H1 (cell line): Measurements from ENCODE around the gene TTI1. TPM values are rescaled to one million over a fixed set of nuclear protein-coding genes. Genes with fewer than 3 reads are reported as not detected.

Source experiments
- CTCF ChIA-PET: fragments of 300-600 bp; sonication (Branson Sonifier 250); formaldehyde crosslinking; loops from one replicate; lab custom pipeline; 2021; ENCODE audit not compliant: partially characterized antibody; lab: Charles Lee
- POLR2A ChIA-PET: fragments of 300-600 bp; sonication (Branson Sonifier 250); formaldehyde crosslinking; loops from one replicate; lab custom pipeline; 2021; ENCODE audit warnings: inconsistent platforms; ENCODE audit not compliant: partially characterized antibody; lab: Charles Lee
- DNase-seq, 2 experiments: peaks; one replicate each; pipeline versions ENCODE4 v3.0.0 to v3.0.0-alpha.2; 2010 to 2022; ENCODE audit warnings: low spot score in 2 of 2, low read depth in 1 of 2, mixed read lengths in 1 of 2
- FAIRE-seq: peaks from 2 replicates; lab custom pipeline; 2011; peaks lifted over from hg19 to GRCh38; lab: Jason Lieb, UNC
- H2AFZ ChIP-seq: 2 replicates; pipeline ENCODE4 v1.8.1; 2012; ENCODE audit warnings: low read length, inconsistent platforms
- H2AK5ac ChIP-seq: 2 replicates; pipeline ENCODE4 v1.6.1; 2013; ENCODE audit warnings: low read depth, low read length
- H2BK120ac ChIP-seq: replicated peaks from 2 replicates; pipeline ENCODE3; 2013; ENCODE audit warnings: low read depth, low read length, inconsistent platforms
- H2BK12ac ChIP-seq: 2 replicates; pipeline ENCODE4 v1.6.1; 2013; ENCODE audit warnings: low read depth, low read length
- H2BK15ac ChIP-seq: 2 replicates; pipeline ENCODE4 v1.6.1; 2013; ENCODE audit warnings: low read length
- H2BK20ac ChIP-seq: 2 replicates; pipeline ENCODE4 v1.6.1; 2013; ENCODE audit warnings: low read length
- H2BK5ac ChIP-seq: 2 replicates; pipeline ENCODE4 v1.6.1; 2013; ENCODE audit warnings: low read depth, low read length
- H3K14ac ChIP-seq: 2 replicates; pipeline ENCODE4 v1.6.1; 2013; ENCODE audit warnings: inconsistent platforms; ENCODE audit not compliant: insufficient read length
- H3K18ac ChIP-seq: 2 replicates; pipeline ENCODE4 v1.6.1; 2013; ENCODE audit warnings: low read length; ENCODE audit errors: extremely low read depth
- H3K23ac ChIP-seq: 2 replicates; pipeline ENCODE4 v1.6.1; 2013; ENCODE audit warnings: inconsistent platforms; ENCODE audit not compliant: insufficient read length
- H3K23me2 ChIP-seq: 2 replicates; pipeline ENCODE4 v1.6.1; 2013; ENCODE audit warnings: low read depth, low read length
- H3K27ac ChIP-seq: 2 replicates; pipeline ENCODE4 v1.6.1; 2011; ENCODE audit warnings: low read depth, low read length, inconsistent platforms
- H3K27me3 ChIP-seq, 4 experiments: replicated peaks in 1 of 4; 1 replicate in 1 of 4; 2 replicates in 3 of 4; pipeline versions ENCODE4 v1.6.1 to v1.8.1; 2011 to 2013; ENCODE audit warnings: low read length in 3 of 4, mild to moderate bottlenecking in 3 of 4, inconsistent platforms in 2 of 4, mixed read lengths in 2 of 4, moderate library complexity in 1 of 4; ENCODE audit not compliant: control insufficient read depth in 3 of 4, insufficient read depth in 3 of 4; ENCODE audit errors: extremely low read depth in 1 of 4
- H3K36me3 ChIP-seq, 4 experiments: 2 replicates each; pipeline versions ENCODE4 v1.6.1 to v1.8.1; 2011 to 2013; ENCODE audit warnings: mild to moderate bottlenecking in 4 of 4, low read length in 3 of 4, moderate library complexity in 2 of 4, control low read depth in 1 of 4, inconsistent platforms in 1 of 4; ENCODE audit not compliant: insufficient read depth in 4 of 4, control insufficient read depth in 2 of 4
- H3K4ac ChIP-seq: replicated peaks from 2 replicates; pipeline ENCODE3; 2013; ENCODE audit warnings: low read length, low read depth, mixed read lengths, inconsistent platforms; ENCODE audit not compliant: insufficient read length
- H3K4me1 ChIP-seq, 4 experiments: replicated peaks in 1 of 4; 1 replicate in 1 of 4; 2 replicates in 3 of 4; pipeline versions ENCODE4 v1.6.1 to v1.8.1; 2011 to 2013; ENCODE audit warnings: low read length in 3 of 4, inconsistent platforms in 2 of 4, mixed read lengths in 1 of 4; ENCODE audit not compliant: insufficient read depth in 4 of 4, control insufficient read depth in 3 of 4
- H3K4me2 ChIP-seq, 2 experiments: 2 replicates each; pipeline versions ENCODE4 v1.6.1 to v1.8.1; 2011 to 2013; ENCODE audit warnings: low read depth in 2 of 2, low read length in 2 of 2, control low read depth in 1 of 2, inconsistent platforms in 1 of 2, mild to moderate bottlenecking in 1 of 2; ENCODE audit not compliant: insufficient read depth in 1 of 2
- H3K4me3 ChIP-seq, 4 experiments: fragments of 200-600, 300-600 bp in 1 of 4; sonication (generic), shearing (Covaris generic), sonication (Bioruptor Twin) in 1 of 4; 2 replicates each; pipeline versions ENCODE4 v1.5.1 to v1.8.1; 2011 to 2016; ENCODE audit warnings: low read length in 4 of 4, low read depth in 3 of 4, control low read depth in 2 of 4, inconsistent platforms in 2 of 4, mild to moderate bottlenecking in 2 of 4, mixed read lengths in 1 of 4, moderate library complexity in 1 of 4; ENCODE audit not compliant: insufficient read depth in 2 of 4; ENCODE audit errors: extremely low read depth in 1 of 4
- H3K56ac ChIP-seq: replicated peaks from 2 replicates; pipeline ENCODE3; 2013; ENCODE audit warnings: low read depth, mild to moderate bottlenecking, mixed read lengths, low read length, inconsistent platforms; ENCODE audit not compliant: insufficient read length
- H3K79me1 ChIP-seq: 2 replicates; pipeline ENCODE4 v1.6.1; 2013; ENCODE audit warnings: low read depth, low read length, control low read depth
- H3K79me2 ChIP-seq, 2 experiments: 2 replicates each; pipeline versions ENCODE4 v1.6.1 to v1.8.1; 2012 to 2013; ENCODE audit warnings: low read length in 2 of 2, mild to moderate bottlenecking in 2 of 2, inconsistent platforms in 1 of 2; ENCODE audit not compliant: insufficient read depth in 2 of 2, control insufficient read depth in 1 of 2
- H3K9ac ChIP-seq, 4 experiments: replicated peaks in 1 of 4; 1 replicate in 1 of 4; 2 replicates in 3 of 4; pipeline versions ENCODE4 v1.6.1 to v1.8.1; 2011 to 2013; ENCODE audit warnings: low read depth in 3 of 4, low read length in 3 of 4, control low read depth in 2 of 4, mild to moderate bottlenecking in 2 of 4, moderate library complexity in 2 of 4, inconsistent platforms in 1 of 4; ENCODE audit errors: extremely low read depth in 1 of 4
- H3K9me3 ChIP-seq, 2 experiments: 2 replicates each; pipeline versions ENCODE4 v1.6.1 to v1.8.1; 2012 to 2013; ENCODE audit warnings: mild to moderate bottlenecking in 2 of 2, moderate library complexity in 2 of 2, control low read depth in 1 of 2, inconsistent platforms in 1 of 2, low read depth in 1 of 2, low read length in 1 of 2, mixed read lengths in 1 of 2; ENCODE audit not compliant: insufficient read depth in 2 of 2
- H4K20me1 ChIP-seq, 2 experiments: replicated peaks in 1 of 2; 2 replicates each; pipeline versions ENCODE3 to v1.8.1; 2011 to 2013; ENCODE audit warnings: inconsistent platforms in 2 of 2, low read length in 2 of 2, mild to moderate bottlenecking in 1 of 2; ENCODE audit not compliant: insufficient read depth in 2 of 2, control insufficient read depth in 1 of 2
- H4K5ac ChIP-seq: 2 replicates; pipeline ENCODE4 v1.6.1; 2013; ENCODE audit warnings: low read length, low read depth, mixed read lengths, inconsistent platforms; ENCODE audit not compliant: insufficient read length
- H4K8ac ChIP-seq: 2 replicates; pipeline ENCODE4 v1.8.0; 2013; ENCODE audit warnings: mild to moderate bottlenecking, moderate library complexity, low read length, inconsistent platforms; ENCODE audit not compliant: insufficient read depth; ENCODE audit errors: extremely low read depth
- H4K91ac ChIP-seq: replicated peaks from 2 replicates; pipeline ENCODE3; 2013; ENCODE audit warnings: low read length, mixed read lengths, inconsistent platforms; ENCODE audit not compliant: insufficient read length
- CTBP2 ChIP-seq: IDR thresholded peaks from 2 replicates; pipeline ENCODE4 v1.7.0; 2011; ENCODE audit warnings: borderline replicate concordance, mild to moderate bottlenecking, moderate library complexity, mixed read lengths, low read length; ENCODE audit not compliant: insufficient read depth, insufficient read length
- NRF1 ChIP-seq: IDR thresholded peaks from 2 replicates; pipeline ENCODE4 v1.6.1; 2011; ENCODE audit warnings: mild to moderate bottlenecking, low read depth, low read length, improper control_type of control experiment
- SP1 ChIP-seq: IDR thresholded peaks from 2 replicates; pipeline ENCODE4 v1.6.1; 2011; ENCODE audit warnings: low read depth, low read length
- WGBS, 2 experiments: shearing (Covaris generic) in 1 of 2; methylation state at CpG; one replicate each; pipeline versions ENCODE4 v1.1.6 to v1.1.7; 2013 to 2015; ENCODE audit warnings: low lambda C conversion rate in 2 of 2, mixed read lengths in 2 of 2, inconsistent platforms in 1 of 2, low coverage in 1 of 2, missing lambda C conversion rate in 1 of 2; ENCODE audit not compliant: insufficient replicate concordance in 2 of 2, insufficient coverage in 1 of 2, insufficient read length in 1 of 2; ENCODE audit errors: extremely low coverage in 1 of 2, missing lambda C conversion rate in 1 of 2; 5-methylcytosine and 5-hydroxymethylcytosine counted together
- polyA plus RNA-seq, 7 experiments: library from polyadenylated mRNA; depleted of rRNA in 3 of 7; stranded (reverse) in 5 of 7; unstranded in 2 of 7; fragments of >200 nt in 5 of 7; fragments of 200-250 nt in 2 of 7; gene quantifications; 1 replicate in 5 of 7; 2 replicates in 1 of 7; 4 replicates in 1 of 7; pipeline versions ENCODE4 v1.2.1 to v1.2.3, GENCODE V29; 2011 to 2013; ENCODE audit warnings: missing spikeins in 2 of 7, mixed read lengths in 2 of 7
- total RNA-seq: library from RNA; stranded (reverse); fragmentation: NEBNext Ultra II Directional; extraction: Animal tissue kit (Norgen Biotek cat#: 25700); gene quantifications from 2 replicates; pipeline ENCODE4 v1.2.1, GENCODE V29; 2021
- TF ChIP-seq, protein P1 (sequence below): IDR thresholded peaks from 2 replicates; pipeline ENCODE4 v1.6.1; 2012; ENCODE audit warnings: low read length, inconsistent platforms

Gene TTI1
- total and polyA plus RNA-seq, 2 of the 8 experiments (the other 6 are each of a cell fraction or from before 2014, with no cell fraction given): 34.1 to 47.0 TPM

DNA sequence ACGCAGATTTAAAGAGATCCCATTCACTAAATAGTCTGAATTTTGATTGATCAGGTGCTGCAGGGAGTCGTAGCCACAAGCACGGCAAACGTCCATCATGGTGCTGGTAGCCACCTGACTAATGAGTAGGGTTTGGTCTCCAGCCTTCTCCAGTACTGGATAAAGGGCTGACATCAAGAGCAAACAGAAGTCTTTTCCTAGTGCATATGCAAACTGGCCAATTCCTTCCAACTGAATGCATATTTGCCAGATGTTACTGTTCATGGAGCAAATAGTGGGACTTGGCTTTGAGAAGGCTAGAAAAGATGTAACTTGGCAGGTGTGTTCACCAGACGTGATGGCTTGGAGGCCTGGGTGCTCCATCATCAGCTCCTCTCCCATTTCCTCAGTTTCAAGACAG is 21.6 kb downstream of the TTI1 start:
- CTCF ChIA-PET: no interaction called here
- Histone ChIP-seq H3K23ac (no peak overlapping the region), H3K79me1 (peaks cover 8% of the 10 kb centered on the region; the same call in 1 of the 2 replicates), H2BK12ac (no peak overlapping the region), H3K9ac (no peak overlapping the region), H4K91ac (no peak overlapping the region), H3K56ac (no peak overlapping the region), H2AFZ (no peak overlapping the region), H3K79me2 (peaks cover 0 to 29% of the 10 kb centered on the region in 2 experiments; a peak in 2 of 4 replicates), H3K14ac (no peak overlapping the region), H2BK5ac (no peak overlapping the region), H4K5ac (no peak overlapping the region), H4K8ac (no peak overlapping the region), H3K4me3 (no peak overlapping the region), H2AK5ac (no peak overlapping the region), H2BK20ac (no peak overlapping the region), H3K23me2 (no peaks in the 10 kb centered on the region), H4K20me1 (peaks cover 4 to 5% of the 10 kb centered on the region in 2 experiments), H3K36me3 (peaks cover 3 to 42% (median 29%) of the 10 kb centered on the region in 4 experiments; a peak in 7 of 8 replicates), H2BK15ac (no peak overlapping the region), H3K4me2 (no peak overlapping the region), H3K27ac (no peak overlapping the region), H3K18ac (no peak overlapping the region), H3K27me3 (no peaks in the 10 kb centered on the region), H3K4ac (no peak overlapping the region), H3K9me3 (no peaks in the 10 kb centered on the region), H2BK120ac (no peak overlapping the region), H3K4me1 (no peaks in the 10 kb centered on the region)
- FAIRE-seq: no peak
- POLR2A ChIA-PET: interaction anchor here (1.2 kb wide), 1 partner anchor 30 kb away, joined by 3 read pairs; no protein-coding TSS in a partner anchor
- WGBS, 2 experiments: 98% methylated on average over 5 of the region's 5 CpGs; no CpG with 5 or more reads in 1 of the 2 experiments
- no peak for DNase-seq
- TF ChIP-seq NRF1 (no peak), CTBP2 (no peak), SP1 (no peak)
- TF ChIP-seq, protein P1, sequence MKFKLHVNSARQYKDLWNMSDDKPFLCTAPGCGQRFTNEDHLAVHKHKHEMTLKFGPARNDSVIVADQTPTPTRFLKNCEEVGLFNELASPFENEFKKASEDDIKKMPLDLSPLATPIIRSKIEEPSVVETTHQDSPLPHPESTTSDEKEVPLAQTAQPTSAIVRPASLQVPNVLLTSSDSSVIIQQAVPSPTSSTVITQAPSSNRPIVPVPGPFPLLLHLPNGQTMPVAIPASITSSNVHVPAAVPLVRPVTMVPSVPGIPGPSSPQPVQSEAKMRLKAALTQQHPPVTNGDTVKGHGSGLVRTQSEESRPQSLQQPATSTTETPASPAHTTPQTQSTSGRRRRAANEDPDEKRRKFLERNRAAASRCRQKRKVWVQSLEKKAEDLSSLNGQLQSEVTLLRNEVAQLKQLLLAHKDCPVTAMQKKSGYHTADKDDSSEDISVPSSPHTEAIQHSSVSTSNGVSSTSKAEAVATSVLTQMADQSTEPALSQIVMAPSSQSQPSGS: no peak
